Measurements from ENCODE around the gene ANKK1.

The ANKK1 gene

DNA sequence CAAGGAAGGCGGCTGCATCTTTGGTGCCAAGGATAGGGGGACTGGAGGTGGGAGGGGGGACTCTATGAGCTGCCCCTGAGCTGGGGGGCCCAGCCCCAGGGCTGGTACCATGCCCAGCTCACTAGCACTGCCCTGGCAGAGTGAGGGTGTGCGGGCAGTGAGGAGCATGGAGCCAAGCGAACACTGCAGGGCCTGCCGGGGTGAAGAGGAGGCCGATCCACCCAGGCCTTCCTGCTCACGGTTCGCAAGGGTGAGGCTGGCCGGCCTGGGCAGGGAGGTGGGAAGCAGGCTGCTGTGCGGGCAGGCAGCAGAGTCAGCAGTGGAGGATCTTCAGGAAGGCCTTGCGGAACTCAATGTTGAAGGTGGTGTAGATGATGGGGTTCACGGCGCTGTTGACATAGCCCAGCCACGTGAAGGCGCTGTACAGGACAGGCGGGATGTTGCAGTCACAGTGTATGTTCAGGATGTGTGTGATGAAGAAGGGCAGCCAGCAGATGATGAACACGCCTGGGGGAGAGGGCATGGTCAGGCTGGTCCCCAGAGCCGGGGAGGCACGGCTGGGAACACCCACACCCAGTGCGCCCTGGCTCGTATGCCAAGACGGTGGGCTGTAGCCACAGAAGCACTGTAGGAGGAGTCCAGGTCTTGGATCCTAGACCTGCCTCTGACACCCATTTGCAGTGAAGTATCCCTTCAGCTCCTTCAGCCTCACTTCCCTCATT lies 23.0 kb downstream of the ANKK1 start:
- DNase-seq (ENCODE audit: low read depth): no peak

DNA sequence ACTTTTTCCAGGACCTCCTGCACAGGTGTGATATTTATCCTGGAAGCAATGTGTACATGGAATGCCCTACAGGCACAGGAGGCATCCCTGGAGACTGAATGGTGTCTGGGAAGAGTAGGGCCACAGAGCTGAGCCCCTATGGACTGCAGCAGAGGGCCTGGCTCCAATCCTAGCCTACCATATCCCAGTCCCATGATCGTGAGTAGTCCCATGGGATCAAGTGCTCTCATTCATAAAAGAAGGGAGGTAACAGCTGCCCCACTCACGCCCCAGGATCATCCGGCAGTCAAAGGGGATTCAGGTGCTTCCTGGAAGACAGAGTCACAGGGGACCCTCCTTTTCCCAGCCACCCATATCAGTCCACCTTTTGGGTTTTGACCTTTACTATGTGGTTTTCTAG lies 24.0 kb downstream of the ANKK1 start:
- DNase-seq (ENCODE audit: low read depth): no peak

DNA sequence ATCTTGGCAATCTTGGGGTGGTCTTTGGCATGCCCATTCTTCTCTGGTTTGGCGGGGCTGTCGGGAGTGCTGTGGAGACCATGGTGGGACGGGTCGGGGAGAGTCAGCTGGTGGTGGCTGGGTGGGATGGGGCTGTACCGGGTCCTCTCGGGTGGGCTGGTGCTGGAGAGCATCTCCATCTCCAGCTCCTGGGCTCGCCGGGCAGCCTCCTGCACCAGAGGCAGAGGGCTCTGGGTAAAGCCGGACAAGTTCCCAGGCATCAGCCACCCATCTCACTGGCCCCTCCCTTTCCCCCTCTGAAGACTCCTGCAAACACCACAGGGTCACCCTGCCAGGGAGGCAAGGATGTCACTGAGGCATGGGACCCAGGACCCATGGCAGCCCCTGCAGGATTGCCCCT lies 25.1 kb downstream of the ANKK1 start:
- no peak for DNase-seq (ENCODE audit: low read depth)

DNA sequence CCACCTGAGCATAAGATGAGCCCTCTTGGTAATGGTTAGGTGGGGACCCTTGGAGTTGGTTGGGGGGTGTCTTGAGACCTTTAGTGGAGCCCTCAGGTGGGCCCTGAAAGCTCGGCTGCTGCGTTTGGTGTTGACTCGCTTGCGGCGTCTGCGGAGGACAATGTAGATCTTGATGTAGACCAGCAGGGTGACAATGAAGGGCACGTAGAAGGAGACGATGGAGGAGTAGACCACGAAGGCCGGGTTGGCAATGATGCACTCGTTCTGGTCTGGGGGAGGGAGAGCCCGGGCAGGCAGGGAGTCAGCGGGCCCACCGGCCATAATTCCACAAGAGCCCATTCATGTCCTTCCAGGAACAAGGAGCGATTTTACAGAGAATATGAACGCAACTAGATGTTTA lies 27.8 kb downstream of the ANKK1 start:
- no peak for DNase-seq (ENCODE audit: low read depth)

DNA sequence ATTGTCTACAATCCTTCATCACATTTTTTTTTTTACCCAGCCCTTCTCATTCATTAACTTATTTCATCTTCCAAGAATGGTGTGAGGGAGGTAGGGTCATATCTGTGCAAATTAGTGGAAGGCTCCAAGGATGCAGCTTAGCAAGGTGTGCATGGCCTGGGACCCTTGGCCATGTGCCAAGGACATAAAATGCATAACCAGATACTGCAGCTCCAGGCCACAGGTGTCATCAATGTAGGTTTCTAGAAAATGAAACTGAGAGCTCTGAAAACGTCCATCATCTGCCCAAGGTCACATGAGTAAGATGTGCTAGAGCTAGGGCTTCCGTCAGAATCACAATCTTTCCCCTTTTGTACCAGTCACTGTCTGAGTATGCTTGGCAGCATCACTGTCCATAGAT lies 29.8 kb downstream of the ANKK1 start:
- no peak for DNase-seq (ENCODE audit: low read depth)

DNA sequence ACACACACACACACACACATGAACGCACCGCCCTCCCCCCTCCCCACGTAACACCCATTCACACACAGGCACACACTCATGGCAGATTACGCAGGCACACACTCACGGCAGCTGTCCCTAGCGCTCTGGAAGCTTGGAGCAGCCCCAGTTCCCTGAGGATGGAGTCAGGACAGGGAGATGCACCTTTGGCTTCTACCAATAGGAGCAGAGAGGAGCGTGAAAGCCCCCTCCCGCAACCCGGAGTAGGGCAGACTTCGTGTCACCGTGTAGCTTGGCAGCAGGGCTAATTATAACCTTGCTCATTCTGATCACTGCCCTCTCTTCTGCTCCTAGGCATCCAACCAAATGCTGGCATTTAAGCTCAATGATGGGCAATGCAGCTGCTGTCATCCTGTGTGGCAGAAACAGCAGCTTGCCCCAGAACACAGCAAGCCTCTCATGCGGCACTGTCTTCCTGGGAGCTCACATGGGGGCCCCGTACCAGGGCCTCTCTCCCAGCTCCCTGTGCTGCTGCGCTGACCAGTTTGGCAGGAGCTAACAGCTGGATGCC lies 31.9 kb downstream of the ANKK1 start:
- DNase-seq (ENCODE audit: low read depth): no peak

DNA sequence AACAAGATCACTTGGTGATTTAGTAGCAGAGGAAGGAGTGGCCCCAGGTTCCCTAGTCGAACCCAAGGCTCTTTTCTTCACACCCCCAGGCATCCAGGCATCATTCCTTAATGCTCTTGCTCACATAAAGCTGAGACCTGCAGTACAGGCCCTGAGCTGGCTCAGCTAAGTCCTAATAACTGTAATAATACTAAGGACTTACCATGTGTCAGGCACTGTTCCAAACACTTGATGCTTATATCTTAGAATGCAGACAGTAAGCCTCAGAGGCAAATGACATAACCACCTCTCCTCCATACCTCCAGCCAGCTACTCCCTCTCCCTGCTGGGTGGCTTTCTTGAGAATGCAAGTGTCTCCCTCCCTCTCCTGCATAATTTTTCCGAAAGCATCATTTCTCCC lies 33.2 kb downstream of the ANKK1 start:
- DNase-seq (ENCODE audit: low read depth): no peak

DNA sequence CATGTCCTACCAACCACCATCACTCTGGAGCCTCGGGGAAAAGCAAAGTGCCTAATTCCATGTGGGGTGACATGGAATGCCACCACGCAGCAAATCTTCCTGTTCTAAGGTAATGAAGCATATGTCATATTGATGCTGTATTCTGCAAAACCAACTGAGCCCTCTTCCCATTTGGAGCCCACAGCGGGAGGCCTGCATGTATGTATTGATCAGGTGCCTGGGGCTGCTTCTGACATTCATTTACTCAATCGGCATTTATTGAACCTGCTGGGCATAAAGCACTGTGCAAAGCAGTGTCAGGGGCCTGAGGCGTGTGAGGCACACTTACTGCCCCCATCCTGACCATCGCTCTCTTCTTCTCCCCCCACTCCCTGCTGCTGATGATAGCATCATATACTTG lies 39.1 kb downstream of the ANKK1 start:
- no peak for DNase-seq (ENCODE audit: low read depth)

DNA sequence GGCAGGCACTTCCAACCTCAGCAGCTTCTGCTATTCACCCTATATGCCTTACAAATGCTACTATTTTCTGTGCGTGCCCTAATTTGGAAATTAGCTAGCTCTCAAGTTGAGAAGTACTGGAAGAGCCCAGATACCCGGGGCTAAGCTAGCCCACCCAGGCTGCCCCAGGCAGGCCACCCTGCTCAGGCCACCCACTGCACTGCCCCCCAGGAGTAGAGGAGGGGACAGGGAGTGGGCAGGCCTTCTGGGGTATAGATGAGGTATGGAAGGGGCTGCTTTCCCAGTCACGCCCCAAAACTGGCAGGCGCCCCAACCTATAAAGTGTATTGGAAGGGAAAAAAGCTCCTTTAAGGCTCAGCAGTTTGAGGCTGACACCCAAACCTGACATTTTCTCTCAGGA lies 44.2 kb downstream of the ANKK1 start:
- no peak for DNase-seq (ENCODE audit: low read depth)

DNA sequence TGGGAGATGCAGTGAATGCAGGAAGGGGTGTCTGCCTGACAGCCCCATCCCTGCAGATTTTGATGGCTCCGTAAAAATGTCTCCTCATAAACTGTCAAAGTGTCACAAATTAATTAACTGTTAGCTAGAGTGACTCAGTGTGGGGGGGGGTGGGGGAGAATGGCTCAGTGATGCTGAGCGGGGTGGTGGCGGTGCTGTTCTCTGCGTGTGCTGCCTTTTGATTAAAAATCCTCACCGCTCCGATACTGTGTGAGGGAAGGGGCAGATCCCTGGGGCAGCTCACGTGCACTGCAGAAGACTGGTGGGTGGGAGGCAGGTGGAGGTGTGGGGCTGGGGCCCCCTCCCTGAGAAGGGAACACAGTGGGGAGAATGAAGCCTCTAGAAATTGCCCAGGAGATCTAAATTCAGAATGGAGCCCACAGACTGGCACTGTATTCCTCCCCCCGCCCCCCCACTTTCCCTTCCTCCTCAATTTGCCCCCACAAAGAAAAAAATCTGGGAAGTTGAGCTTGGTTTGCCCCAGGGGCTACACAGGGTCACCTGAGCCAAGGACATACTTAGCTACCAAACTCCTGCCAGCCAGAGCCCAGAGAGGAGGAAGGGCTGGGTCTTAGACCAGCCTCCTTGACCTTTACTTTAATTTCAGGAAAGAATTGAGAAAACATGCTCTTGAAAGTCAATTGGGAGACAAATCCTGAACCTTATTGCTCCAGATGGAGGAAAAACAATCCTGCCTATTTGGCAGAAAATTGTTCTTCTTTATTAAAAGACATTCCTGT lies 47.8 kb downstream of the ANKK1 start:
- DNase-seq (ENCODE audit: low read depth): no peak

DNA sequence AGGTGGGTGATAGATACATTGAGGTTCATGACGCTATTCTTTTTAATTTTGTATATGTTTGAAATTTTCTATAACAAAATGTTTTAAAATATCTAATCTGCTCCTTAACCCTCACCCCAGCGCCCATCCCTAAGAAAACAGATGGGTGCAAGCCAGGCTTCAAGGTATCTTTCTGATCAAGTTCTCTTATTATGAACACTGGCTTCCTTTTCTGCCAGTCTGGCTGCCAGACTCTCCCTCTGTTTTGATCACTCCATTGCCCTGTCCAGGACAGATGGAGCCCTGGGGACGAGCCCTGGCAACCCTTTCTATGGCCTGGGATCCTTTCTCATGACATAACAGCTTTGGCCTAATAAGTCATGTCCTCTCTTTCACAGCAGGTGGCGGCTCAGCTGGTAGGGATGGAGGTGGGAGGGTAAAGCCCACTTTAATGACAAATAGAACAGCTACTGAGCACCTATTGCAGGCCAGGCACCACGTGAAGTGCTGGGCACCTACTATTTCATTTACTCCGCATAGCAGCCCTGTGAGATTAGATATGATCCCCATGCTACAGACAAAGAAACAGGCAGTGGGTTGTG lies 49.2 kb downstream of the ANKK1 start:
- DNase-seq (ENCODE audit: low read depth): no peak

DNA sequence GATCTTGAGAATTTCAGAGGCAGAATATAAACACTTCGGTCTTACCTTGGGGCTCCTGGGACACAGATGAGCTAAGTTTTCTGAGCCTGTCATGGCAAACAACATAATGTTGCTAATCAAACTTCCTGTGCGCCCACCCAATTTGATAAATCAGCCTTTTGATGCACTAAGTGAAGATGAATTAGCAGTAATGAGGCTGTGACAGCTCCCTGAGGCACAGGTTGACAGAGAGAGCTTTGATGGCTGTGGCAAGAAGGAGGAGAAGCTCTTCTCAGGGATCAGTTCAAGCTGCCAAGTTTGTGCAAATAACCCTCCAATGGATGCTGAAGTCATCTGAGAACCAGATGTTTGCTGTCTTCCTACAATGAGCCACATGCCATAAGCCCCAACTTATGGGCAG lies 53.2 kb downstream of the ANKK1 start:
- DNase-seq (ENCODE audit: low read depth): no peak

DNA sequence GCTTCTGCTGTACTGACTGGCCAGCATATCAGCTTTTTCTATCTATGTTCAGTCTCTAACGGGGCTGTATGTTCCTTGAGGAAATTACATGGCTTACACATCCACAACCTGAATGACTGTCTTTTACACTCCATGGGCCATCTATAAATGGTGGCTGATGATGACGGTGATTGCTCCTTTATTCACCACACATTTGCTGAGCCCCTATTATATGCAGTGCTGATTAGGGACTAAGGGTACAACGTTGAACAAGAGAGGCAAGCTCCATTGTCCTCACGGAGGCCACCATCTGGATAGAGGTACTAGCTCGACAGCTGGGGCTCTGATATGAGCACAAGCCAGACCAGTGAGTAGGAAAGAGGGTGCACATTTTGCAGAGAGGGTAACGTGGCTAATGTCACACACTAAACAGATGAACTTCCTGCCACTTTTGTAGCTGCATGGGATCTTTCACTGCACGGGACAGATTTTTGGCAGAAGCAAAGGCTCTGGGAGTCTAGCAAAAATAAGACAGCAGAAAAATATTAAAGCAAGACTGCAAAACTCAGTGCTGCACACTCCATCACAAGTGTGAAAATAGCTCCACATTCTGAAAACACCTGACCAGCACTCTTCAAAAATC lies 57.0 kb downstream of the ANKK1 start:
- DNase-seq (ENCODE audit: low read depth): no peak

DNA sequence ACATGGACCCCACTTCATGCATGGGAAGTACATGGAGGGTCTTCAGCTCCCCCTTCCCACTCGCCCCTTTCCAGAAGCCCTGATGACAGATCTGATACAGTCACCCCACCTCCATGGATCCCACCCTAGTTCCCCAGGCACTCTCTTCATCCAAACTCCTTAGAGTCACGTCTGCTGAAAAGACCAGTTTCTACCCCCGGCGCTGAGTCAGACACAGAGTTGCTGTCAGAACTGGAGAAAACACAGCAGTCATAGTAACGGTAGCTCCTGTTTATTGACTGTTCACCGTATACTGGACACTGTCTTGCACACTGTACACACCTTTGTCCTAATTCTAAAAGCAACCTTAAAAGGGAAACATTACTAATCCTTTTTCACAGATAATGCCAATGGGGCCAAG lies 58.5 kb downstream of the ANKK1 start:
- DNase-seq (ENCODE audit: low read depth): no peak

DNA sequence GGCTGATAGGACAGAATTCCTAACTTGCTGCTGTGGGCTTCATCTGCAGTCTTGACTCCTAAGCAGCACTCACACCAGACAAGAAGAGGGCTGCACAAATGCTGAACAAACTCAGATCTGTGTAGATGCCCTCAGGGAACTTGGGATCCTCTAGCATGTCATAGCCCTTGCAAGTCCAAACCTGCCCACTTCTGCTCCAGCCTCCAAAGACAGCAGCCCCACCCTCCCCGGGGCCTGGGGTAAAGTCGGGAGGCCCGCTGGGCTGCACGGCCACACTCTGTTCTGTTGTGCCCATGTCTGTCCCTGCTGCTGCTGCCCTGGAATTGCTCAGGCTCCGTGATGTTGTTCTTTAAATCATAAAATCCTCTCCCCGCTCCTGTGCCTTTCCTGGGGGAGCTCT lies 59.4 kb downstream of the ANKK1 start:
- DNase-seq (ENCODE audit: low read depth): no peak

DNA sequence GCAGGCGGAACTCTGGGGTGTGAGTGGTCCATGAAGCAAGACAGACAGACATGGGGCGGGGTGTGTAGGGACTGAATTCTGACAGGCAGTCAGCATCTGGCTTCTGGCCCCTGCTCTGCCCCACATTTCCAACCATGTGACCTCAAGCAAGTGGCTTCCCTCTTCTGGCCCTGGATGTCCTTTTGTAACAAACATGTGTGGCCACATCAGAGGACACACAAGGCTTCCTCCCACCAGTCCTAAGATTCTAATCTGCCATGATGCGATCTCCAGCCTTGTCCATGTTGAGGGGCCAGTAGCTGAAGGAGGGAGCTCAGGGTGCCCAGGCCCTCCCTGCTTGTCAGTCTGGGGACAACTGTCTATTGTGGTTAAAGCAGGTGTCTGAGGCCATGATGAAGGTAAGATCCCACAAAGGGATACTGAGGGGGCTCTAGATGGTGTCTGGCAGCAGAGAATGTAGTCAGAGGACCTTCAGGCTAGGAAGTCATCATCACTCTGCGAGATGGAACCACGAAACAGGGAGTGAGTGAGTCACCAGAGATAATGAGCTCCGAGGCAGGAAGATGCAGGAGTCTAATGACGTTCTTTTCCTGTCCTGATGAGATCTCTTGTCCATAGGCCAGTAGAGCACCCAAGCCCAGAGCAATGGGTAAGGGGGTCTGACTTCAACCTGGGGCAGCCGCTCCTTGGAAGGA lies 60.2 kb downstream of the ANKK1 start:
- no peak for DNase-seq (ENCODE audit: low read depth)

DNA sequence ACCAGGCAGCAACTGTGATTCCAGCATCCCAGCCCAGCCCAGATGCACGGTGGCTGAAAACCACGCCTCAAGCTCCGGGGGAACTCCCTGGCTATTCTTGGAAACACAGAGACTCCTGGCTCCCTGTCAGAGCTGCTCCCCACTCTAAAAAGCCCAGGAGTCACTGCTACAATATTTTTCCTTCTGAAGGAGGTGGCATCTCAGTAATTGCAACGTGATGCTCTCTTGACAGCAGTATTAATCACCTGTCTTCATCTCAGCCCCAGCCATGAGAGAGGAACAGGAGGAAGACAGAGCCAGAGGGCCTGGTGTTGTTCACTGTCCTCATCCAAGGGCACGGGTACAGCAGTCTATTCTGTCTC lies 60.7 kb downstream of the ANKK1 start:
- DNase-seq (ENCODE audit: low read depth): no peak

DNA sequence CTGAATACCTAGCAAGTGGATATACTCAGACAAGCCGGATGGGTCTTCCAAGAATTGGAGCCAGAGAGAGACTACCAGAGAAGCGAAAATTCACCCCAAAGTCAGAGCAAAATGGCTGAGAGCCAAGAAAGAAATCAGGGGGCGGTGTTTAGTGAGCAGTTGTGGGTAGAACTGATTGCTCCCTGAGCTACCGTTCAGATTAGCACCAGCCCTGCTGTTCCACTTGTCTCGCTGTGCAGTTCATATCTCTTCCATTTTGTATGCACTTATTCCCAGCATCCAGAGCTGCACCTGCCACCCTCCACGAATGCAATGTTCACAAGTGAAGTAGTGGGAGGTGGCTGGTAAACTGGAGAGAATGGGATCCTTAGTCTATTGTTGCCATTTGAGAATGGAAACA lies 62.2 kb downstream of the ANKK1 start:
- no peak for DNase-seq (ENCODE audit: low read depth)

Data from activated T-helper 9 cell treated with anti-CD3 and anti-CD28 coated beads, Interleukin-2, amount 50 U/mL, for 16 hours (primary cell).